Testis (tissue), 3 donors: ENCODE measurements around the gene MAP6. TPM values are rescaled to one million over a fixed set of nuclear protein-coding genes. Genes with fewer than 3 reads are reported as not detected.
"Not testable (repeated sequence)": the region's sequence is repeated elsewhere in the genome, so short reads cannot be mapped to it uniquely, and the experiment has no call there.

Experiments used
- DNase-seq: peaks from one replicate; pipeline ENCODE4 v3.0.0-alpha.2; 2019
- H3K27ac ChIP-seq, 2 donors: fragments of 200-600 bp; sonication (generic); one replicate each; pipeline ENCODE4 v1.5.1; 2019
- H3K27me3 ChIP-seq: fragments of 200-600 bp; sonication (generic); one replicate; pipeline ENCODE4 v1.5.1; 2019
- H3K36me3 ChIP-seq: fragments of 200-600 bp; sonication (generic); one replicate; pipeline ENCODE4 v1.5.1; 2017; ENCODE audit warnings: low read depth; ENCODE audit errors: missing control alignments
- H3K4me1 ChIP-seq: fragments of 200-600 bp; sonication (generic); one replicate; pipeline ENCODE4 v1.5.1; 2019
- H3K4me3 ChIP-seq, 2 donors: fragments of 200-600 bp; sonication (generic); one replicate each; pipeline ENCODE4 v1.5.1; 2017 to 2019
- H3K9me3 ChIP-seq: fragments of 200-600 bp; sonication (generic); one replicate; pipeline ENCODE4 v1.5.1; 2017
- CTCF ChIP-seq, 3 experiments: fragments of 450-650 bp in 2 of 3; fragments of 200-600 bp in 1 of 3; sonication (generic) in 1 of 3; IDR thresholded peaks; one replicate each; pipeline ENCODE4 v1.5.1; 2016 to 2019; ENCODE audit warnings: antibody characterized with exemption in 3 of 3, mild to moderate bottlenecking in 2 of 3, moderate library complexity in 1 of 3
- POLR2A ChIP-seq: fragments of 450-650 bp; IDR thresholded peaks from one replicate; pipeline ENCODE4 v1.6.1; 2017; ENCODE audit warnings: antibody characterized with exemption, mild to moderate bottlenecking, moderate library complexity
- WGBS, 2 donors: methylation state at CpG; one replicate each; pipeline ENCODE4 v1.1.5; 2018; 5-methylcytosine and 5-hydroxymethylcytosine counted together
- intact Hi-C: fragments of 100-400 bp; cut with DNase I; formaldehyde crosslinking; loops from one replicate; pipeline ENCODE4 v1.15.1; 2023; ENCODE audit warnings: low total_unique reads
- polyA plus RNA-seq: library from polyadenylated mRNA; stranded (reverse); fragments of 350-450 nt; fragmentation: Illumina TruSeq; extraction: RNeasy Lipid Tissue Mini Kit (QIAGEN cat#74804); gene quantifications from one replicate; pipeline ENCODE4 v1.2.3, GENCODE V29; 2014; ENCODE audit warnings: low read depth, low replicate concordance; ENCODE audit not compliant: insufficient read depth
- total RNA-seq, 2 donors: library from RNA; depleted of rRNA; stranded (reverse); fragments of >200 nt; gene quantifications; one replicate each; pipeline ENCODE4 v1.2.3, GENCODE V29; 2016

The MAP6 gene
- total and polyA plus RNA-seq, 3 donors from 2014 or later = 17.8 to 38.1 (median 23.8) TPM

DNA sequence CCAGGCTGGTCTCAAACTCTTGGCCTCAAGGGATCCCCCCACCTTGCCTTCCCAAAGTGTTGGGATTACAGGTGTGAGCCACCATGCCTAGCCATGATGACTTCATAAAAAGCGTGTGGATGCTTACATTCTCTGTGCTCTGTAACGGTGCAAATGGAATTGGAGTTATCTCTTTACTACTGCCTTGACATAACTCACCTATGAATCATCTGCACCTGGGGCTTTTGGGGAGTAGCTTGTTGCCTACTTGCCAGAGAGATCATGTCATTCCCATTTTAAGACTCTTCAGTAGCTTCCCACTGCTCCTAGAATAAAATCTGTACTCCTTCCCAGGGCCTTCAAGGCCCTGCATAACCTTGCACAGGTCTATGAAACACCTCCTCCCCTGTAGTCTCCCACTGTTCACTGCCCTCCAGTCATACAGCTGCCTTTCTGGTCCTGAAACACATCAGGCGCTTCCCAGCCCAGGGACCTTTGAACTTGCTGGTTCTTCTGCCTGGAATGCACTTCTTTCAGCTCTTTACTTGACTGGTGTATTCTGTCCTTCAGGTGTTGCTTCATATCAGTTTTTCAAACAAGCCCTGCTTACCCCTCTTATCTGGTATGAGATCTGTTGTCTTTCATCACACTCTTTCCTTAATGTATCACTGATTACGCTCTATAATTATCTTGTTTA lies 29.2 kb upstream of the MAP6 start:
- no peak for DNase-seq
- WGBS, 2 donors = 89 to 93% methylated on average over 4 of the region's 4 CpGs
- Histone ChIP-seq H3K4me1 (no peaks in the 10 kb centered on the region), H3K36me3 (no peaks in the 10 kb centered on the region), H3K27me3 (no peaks in the 10 kb centered on the region), H3K4me3 (no peak overlapping the region), H3K27ac (no peak overlapping the region), H3K9me3 (no peaks in the 10 kb centered on the region)
- intact Hi-C loops = no loop called here
- TF ChIP-seq CTCF (IDR thresholded peaks at IDR 0.05) (no peak), POLR2A (no peak)

DNA sequence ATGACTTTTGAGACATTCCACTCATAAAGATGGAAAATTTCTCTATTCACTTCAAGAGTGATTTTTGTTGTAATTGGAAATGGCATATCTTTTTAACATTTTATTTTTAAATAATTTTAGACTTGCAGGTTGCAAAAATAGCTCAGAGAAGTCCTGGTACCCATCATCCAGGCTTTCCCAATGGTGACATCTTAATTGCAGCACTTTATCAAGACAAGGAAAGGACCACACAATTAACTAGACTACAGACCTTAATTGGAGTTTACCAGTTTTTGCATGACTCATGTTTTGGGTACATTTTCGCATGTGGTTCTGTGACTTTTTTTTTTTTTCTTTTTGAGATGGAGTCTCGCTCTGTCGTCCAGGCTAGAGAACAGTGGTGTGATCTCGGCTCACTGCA lies 23.0 kb upstream of the MAP6 start:
- intact Hi-C loops = no loop called here
- Histone ChIP-seq H3K27me3 (no peaks in the 10 kb centered on the region), H3K9me3 (no peaks in the 10 kb centered on the region), H3K27ac (no peak overlapping the region), H3K4me3 (no peak overlapping the region), H3K4me1 (no peaks in the 10 kb centered on the region), H3K36me3 (no peaks in the 10 kb centered on the region)
- no peak for DNase-seq
- WGBS, 2 donors = 82 to 86% methylated on average over 4 of the region's 4 CpGs
- TF ChIP-seq CTCF (IDR thresholded peaks at IDR 0.05) (no peak), POLR2A (no peak)

- 78 to 86% methylated on average over 3 of the region's 3 CpGs for WGBS, 2 donors
- TF ChIP-seq CTCF (IDR thresholded peaks at IDR 0.05) (no peak), POLR2A (no peak)
- no peaks in the 10 kb centered on the region for H3K4me1 ChIP-seq
- intact Hi-C loops = no loop called here
- H3K4me3 ChIP-seq = no peak overlapping the region
- H3K27ac ChIP-seq = no peak overlapping the region
- DNase-seq = no peak
- no peaks in the 10 kb centered on the region for H3K27me3 ChIP-seq
- H3K9me3 ChIP-seq = no peaks in the 10 kb centered on the region
- H3K36me3 ChIP-seq = no peaks in the 10 kb centered on the region
These were observed 21.2 kb upstream of the MAP6 start for GRCh38 chr11:75689863-75690609.

DNA sequence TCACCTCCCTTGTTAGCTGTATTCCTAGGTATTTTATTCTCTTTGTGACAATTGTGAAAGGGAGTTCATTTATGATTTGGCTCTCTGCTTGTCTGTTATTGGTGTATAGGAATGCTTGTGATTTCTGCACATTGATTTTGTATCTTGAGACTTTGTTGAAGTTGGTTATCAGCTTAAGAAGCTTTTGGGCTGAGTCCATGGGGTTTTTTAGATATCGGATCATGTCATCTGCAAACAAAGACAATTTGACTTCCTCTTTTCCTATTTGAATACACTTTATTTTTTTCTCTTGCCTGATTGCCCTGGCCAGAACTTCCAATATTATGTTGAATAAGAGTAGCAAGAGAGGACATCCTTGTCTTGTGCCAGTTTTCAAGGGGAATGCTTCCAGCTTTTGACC lies 15.0 kb upstream of the MAP6 start:
- 76 to 98% methylated on average over 1 of the region's 1 CpG for WGBS, 2 donors
- H3K4me3 ChIP-seq, H3K27ac ChIP-seq, H3K4me1 ChIP-seq, H3K9me3 ChIP-seq, intact Hi-C loops, H3K27me3 ChIP-seq, DNase-seq, H3K36me3 ChIP-seq: not testable (repeated sequence)

DNA sequence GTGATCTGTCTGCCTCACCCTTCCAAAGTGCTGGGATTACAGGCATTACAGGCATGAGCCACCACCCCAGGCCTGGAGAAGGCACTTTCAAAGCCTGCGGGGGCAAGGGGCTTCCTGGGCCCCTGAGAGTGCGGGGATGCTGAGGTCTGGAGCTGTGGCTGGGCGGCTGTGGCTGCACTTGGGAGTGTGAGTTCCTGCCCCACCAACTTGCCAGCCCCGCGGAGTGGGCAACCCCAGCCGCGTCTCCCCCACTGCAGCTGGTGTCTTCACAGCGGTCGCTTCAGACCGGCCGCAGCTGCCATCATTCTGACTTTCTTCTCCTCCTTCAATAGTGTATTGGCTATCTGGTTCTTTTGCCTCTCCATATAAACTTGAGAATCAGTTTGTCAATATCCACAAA lies 10.7 kb upstream of the MAP6 start:
- H3K4me1 ChIP-seq = no peaks in the 10 kb centered on the region
- no peaks in the 10 kb centered on the region for H3K9me3 ChIP-seq
- no peak overlapping the region for H3K27ac ChIP-seq
- intact Hi-C loops = no loop called here
- H3K36me3 ChIP-seq = no peaks in the 10 kb centered on the region
- TF ChIP-seq CTCF (IDR thresholded peaks at IDR 0.05) (no peak), POLR2A (no peak)
- no peak for DNase-seq
- 48 to 74% methylated on average over 10 to 11 of the region's 11 CpGs for WGBS, 2 donors
- no peaks in the 10 kb centered on the region for H3K27me3 ChIP-seq
- H3K4me3 ChIP-seq = no peak overlapping the region
